ENCODE results near the gene ROBO1.

The ROBO1 gene

GRCh38 chr3:79751703-79752102 is 16.1 kb downstream of the ROBO1 start:
- Histone ChIP-seq H3K36me3 (ENCODE audit: insufficient read depth) (no peaks in the 10 kb centered on the region), H3K4me1 (ENCODE audit: low read depth, poor library complexity, severe bottlenecking) (no peaks in the 10 kb centered on the region), H3K27ac (no peak overlapping the region), H2AFZ (ENCODE audit: low read depth) (no peak overlapping the region), H4K20me1 (ENCODE audit: insufficient read depth) (no peaks in the 10 kb centered on the region), H3K9ac (no peak overlapping the region), H3K4me3 (IDR thresholded peaks at IDR 0.05; ENCODE audit: insufficient read depth, low read depth, low read length) (no peak overlapping the region), H3K79me2 (ENCODE audit: insufficient read depth, low read depth) (no peaks in the 10 kb centered on the region), H3K4me2 (no peak overlapping the region), H3K27me3 (ENCODE audit: insufficient read depth, low read depth) (no peaks in the 10 kb centered on the region)
- TF ChIP-seq CTCF (conservative IDR thresholded peaks at IDR 0.05; ENCODE audit: low read depth, low read length) = no peak

- Histone ChIP-seq H3K79me2 (ENCODE audit: insufficient read depth, low read depth) (no peaks in the 10 kb centered on the region), H3K4me2 (no peak overlapping the region), H2AFZ (ENCODE audit: low read depth) (no peak overlapping the region), H3K4me1 (ENCODE audit: low read depth, poor library complexity, severe bottlenecking) (no peaks in the 10 kb centered on the region), H3K27me3 (ENCODE audit: insufficient read depth, low read depth) (no peaks in the 10 kb centered on the region), H4K20me1 (ENCODE audit: insufficient read depth) (no peaks in the 10 kb centered on the region), H3K4me3 (IDR thresholded peaks at IDR 0.05; ENCODE audit: insufficient read depth, low read depth, low read length) (no peak overlapping the region), H3K27ac (no peak overlapping the region), H3K36me3 (ENCODE audit: insufficient read depth) (no peaks in the 10 kb centered on the region), H3K9ac (no peak overlapping the region)
- TF ChIP-seq CTCF (conservative IDR thresholded peaks at IDR 0.05; ENCODE audit: low read depth, low read length) = no peak
Measured at GRCh38 chr3:79737530-79737929, 30.3 kb downstream of the ROBO1 start.

DNA sequence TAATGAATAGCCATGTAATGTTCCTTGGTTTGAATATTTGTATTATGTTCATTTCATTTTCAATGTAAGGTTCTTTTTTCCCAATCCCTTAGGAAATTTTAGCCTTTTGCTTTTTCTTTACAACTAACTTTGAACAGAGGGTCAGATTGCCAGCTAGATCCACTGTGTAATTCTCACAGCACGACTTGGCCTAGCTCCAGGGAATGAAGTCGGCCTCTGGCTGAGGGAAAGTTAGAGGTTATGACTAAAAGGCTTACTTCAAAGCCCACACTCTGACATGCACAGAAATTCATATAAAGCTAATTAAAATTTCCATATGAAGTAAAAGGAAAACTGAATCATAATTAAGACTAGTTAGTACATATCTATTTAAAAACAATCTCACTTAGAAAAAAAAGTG is 38.7 kb downstream of the ROBO1 start:
- no peak for TF ChIP-seq CTCF (conservative IDR thresholded peaks at IDR 0.05; ENCODE audit: low read depth, low read length)
- Histone ChIP-seq H3K4me1 (ENCODE audit: low read depth, poor library complexity, severe bottlenecking) (no peaks in the 10 kb centered on the region), H2AFZ (ENCODE audit: low read depth) (no peak overlapping the region)

DNA sequence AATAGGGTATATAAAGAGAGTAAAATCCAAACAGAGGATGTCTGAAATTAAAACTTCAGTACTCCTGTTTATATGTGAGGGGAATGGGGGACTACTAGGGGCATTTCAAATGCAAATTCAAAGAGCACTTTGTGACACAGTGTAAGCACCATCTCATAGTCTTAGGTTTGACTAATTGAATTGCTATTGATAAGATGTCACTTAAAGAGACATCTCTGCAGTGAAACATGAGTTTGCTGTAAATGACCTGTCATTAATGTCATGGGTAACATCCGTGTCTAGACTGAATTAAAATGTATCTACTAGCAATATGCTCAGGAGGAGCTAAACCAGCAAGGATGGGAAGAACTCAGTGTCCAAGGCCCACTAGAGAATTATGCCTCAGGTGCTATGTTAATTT is 41.0 kb downstream of the ROBO1 start:
- H3K4me3 ChIP-seq (IDR thresholded peaks at IDR 0.05; ENCODE audit: insufficient read depth, low read depth, low read length) = no peak overlapping the region
- no peak overlapping the region for H3K9ac ChIP-seq
- H3K4me2 ChIP-seq = no peak overlapping the region
- H3K27me3 ChIP-seq (ENCODE audit: insufficient read depth, low read depth) = no peaks in the 10 kb centered on the region
- H2AFZ ChIP-seq (ENCODE audit: low read depth) = no peak overlapping the region
- no peak for TF ChIP-seq CTCF (conservative IDR thresholded peaks at IDR 0.05; ENCODE audit: low read depth, low read length)
- no peaks in the 10 kb centered on the region for H3K36me3 ChIP-seq (ENCODE audit: insufficient read depth)
- H3K27ac ChIP-seq = no peak overlapping the region
- H3K79me2 ChIP-seq (ENCODE audit: insufficient read depth, low read depth) = no peaks in the 10 kb centered on the region
- H3K4me1 ChIP-seq (ENCODE audit: low read depth, poor library complexity, severe bottlenecking) = no peaks in the 10 kb centered on the region
- H4K20me1 ChIP-seq (ENCODE audit: insufficient read depth) = no peaks in the 10 kb centered on the region

More for the DNA sequence above, 38.7 kb downstream of the ROBO1 start:
- H3K9ac ChIP-seq = no peak overlapping the region
- H3K27ac ChIP-seq = no peak overlapping the region
- no peak overlapping the region for H3K4me2 ChIP-seq
- H3K4me3 ChIP-seq (IDR thresholded peaks at IDR 0.05; ENCODE audit: insufficient read depth, low read depth, low read length) = no peak overlapping the region
- no peaks in the 10 kb centered on the region for H3K27me3 ChIP-seq (ENCODE audit: insufficient read depth, low read depth)
- no peaks in the 10 kb centered on the region for H4K20me1 ChIP-seq (ENCODE audit: insufficient read depth)
- H3K36me3 ChIP-seq (ENCODE audit: insufficient read depth) = no peaks in the 10 kb centered on the region
- H3K79me2 ChIP-seq (ENCODE audit: insufficient read depth, low read depth) = no peaks in the 10 kb centered on the region
